Neural cell (in vitro differentiated cells): ENCODE results near the gene CELA2B. TPM values are rescaled to one million over a fixed set of nuclear protein-coding genes. Genes with fewer than 3 reads are reported as not detected.

ENCODE experiments used
- H2AFZ ChIP-seq: fragments of 200-600, 300-800 bp; sonication (generic), shearing (Covaris generic); 2 replicates; pipeline ENCODE4 v1.6.0; 2014; ENCODE audit warnings: low read depth, mild to moderate bottlenecking, antibody characterized with exemption, low read length, moderate library complexity
- H3F3A ChIP-seq: fragments of 200-600 bp; shearing (Covaris generic); 2 replicates; pipeline ENCODE4 v1.6.1; 2016; ENCODE audit warnings: mild to moderate bottlenecking, moderate library complexity, mixed read lengths, antibody characterized with exemption, low read length; ENCODE audit not compliant: insufficient read depth, poor library complexity, severe bottlenecking
- H3K27ac ChIP-seq: fragments of 200-600, 300-800 bp; sonication (generic), shearing (Covaris generic); 2 replicates; pipeline ENCODE4 v1.5.1; 2014; ENCODE audit warnings: mild to moderate bottlenecking, low read length, moderate library complexity
- H3K27me3 ChIP-seq: fragments of 300-800, 200-600 bp; sonication (generic), shearing (Covaris generic); 2 replicates; pipeline ENCODE4 v1.6.0; 2014; ENCODE audit warnings: mild to moderate bottlenecking, low read depth, low read length, moderate library complexity; ENCODE audit not compliant: insufficient read depth
- H3K36me3 ChIP-seq: fragments of 300-800, 200-600 bp; sonication (generic), shearing (Covaris generic); 2 replicates; pipeline ENCODE4 v1.5.1; 2014; ENCODE audit warnings: mild to moderate bottlenecking, antibody characterized with exemption, low read length, moderate library complexity; ENCODE audit not compliant: insufficient read depth
- H3K4me2 ChIP-seq: fragments of 300-800, 200-600 bp; sonication (generic), shearing (Covaris generic); 2 replicates; pipeline ENCODE4 v1.6.0; 2014; ENCODE audit warnings: mild to moderate bottlenecking, low read length
- H3K4me3 ChIP-seq: fragments of 300-800, 200-600 bp; sonication (generic), shearing (Covaris generic); 2 replicates; pipeline ENCODE4 v1.5.1; 2014; ENCODE audit warnings: mild to moderate bottlenecking, low read length, moderate library complexity
- H3K79me2 ChIP-seq: fragments of 200-600 bp; shearing (Covaris generic); replicated peaks from 2 replicates; pipeline ENCODE4 v1.6.0; 2014; ENCODE audit warnings: mild to moderate bottlenecking, low read length, moderate library complexity; ENCODE audit not compliant: insufficient read depth
- H3K9ac ChIP-seq: fragments of 300-800, 200-600 bp; sonication (generic), shearing (Covaris generic); 2 replicates; pipeline ENCODE4 v1.6.1; 2016; ENCODE audit warnings: mild to moderate bottlenecking, low read length, mixed read lengths
- H3K9me2 ChIP-seq: fragments of 200-600 bp; shearing (Covaris generic); 2 replicates; pipeline ENCODE4 v1.6.1; 2016; ENCODE audit warnings: mild to moderate bottlenecking, low read length, mixed read lengths; ENCODE audit not compliant: insufficient read depth
- H3K9me3 ChIP-seq: fragments of 200-600, 300-800 bp; sonication (generic), shearing (Covaris generic); 2 replicates; pipeline ENCODE4 v1.6.1; 2016; ENCODE audit warnings: mild to moderate bottlenecking, mixed run types, low read length, moderate library complexity, mixed read lengths
- H4K20me1 ChIP-seq: fragments of 200-600 bp; shearing (Covaris generic); 2 replicates; pipeline ENCODE4 v1.6.1; 2016; ENCODE audit warnings: mild to moderate bottlenecking, mixed run types; ENCODE audit not compliant: insufficient read depth
- CTCF ChIP-seq: fragments of 450-650 bp; IDR thresholded peaks from 2 replicates; pipeline ENCODE4 v1.5.1; 2014; ENCODE audit warnings: antibody characterized with exemption, mild to moderate bottlenecking, moderate library complexity; ENCODE audit not compliant: poor library complexity, severe bottlenecking
- EZH2 ChIP-seq: fragments of 200-600, 300-800 bp; shearing (Covaris generic), sonication (generic); IDR thresholded peaks from 2 replicates; pipeline ENCODE4 v1.6.1; 2014; ENCODE audit warnings: antibody characterized with exemption, low read length, borderline replicate concordance, mild to moderate bottlenecking; ENCODE audit not compliant: insufficient read depth, poor library complexity, severe bottlenecking
- MXI1 ChIP-seq: fragments of 450-650 bp; conservative IDR thresholded peaks from 2 replicates; pipeline ENCODE4 v1.6.1; 2014; ENCODE audit warnings: antibody characterized with exemption, mild to moderate bottlenecking; ENCODE audit not compliant: poor library complexity, severe bottlenecking
- POLR2AphosphoS5 ChIP-seq: IDR thresholded peaks from 2 replicates; pipeline ENCODE4 v1.6.1; 2012
- RAD21 ChIP-seq: fragments of 450-650 bp; conservative IDR thresholded peaks from 2 replicates; pipeline ENCODE4 v1.6.1; 2014; ENCODE audit warnings: antibody characterized with exemption, mild to moderate bottlenecking, moderate library complexity
- REST ChIP-seq: IDR thresholded peaks from 2 replicates; pipeline ENCODE4 v1.6.1; 2012; ENCODE audit warnings: borderline replicate concordance
- SMC3 ChIP-seq: fragments of 450-650 bp; conservative IDR thresholded peaks from 2 replicates; pipeline ENCODE4 v1.6.1; 2014; ENCODE audit warnings: antibody characterized with exemption, mild to moderate bottlenecking, moderate library complexity; ENCODE audit not compliant: poor library complexity
- TAF1 ChIP-seq: IDR thresholded peaks from 2 replicates; pipeline ENCODE4 v1.6.1; 2012; ENCODE audit warnings: low read depth
- polyA plus RNA-seq: library from polyadenylated mRNA; depleted of rRNA; stranded (reverse); fragments of >200 nt; gene quantifications from 2 replicates; pipeline ENCODE4 v1.2.3, GENCODE V29; 2014

Gene CELA2B
- polyA plus RNA-seq, 1 donor from 2014 or later, result not detected

DNA sequence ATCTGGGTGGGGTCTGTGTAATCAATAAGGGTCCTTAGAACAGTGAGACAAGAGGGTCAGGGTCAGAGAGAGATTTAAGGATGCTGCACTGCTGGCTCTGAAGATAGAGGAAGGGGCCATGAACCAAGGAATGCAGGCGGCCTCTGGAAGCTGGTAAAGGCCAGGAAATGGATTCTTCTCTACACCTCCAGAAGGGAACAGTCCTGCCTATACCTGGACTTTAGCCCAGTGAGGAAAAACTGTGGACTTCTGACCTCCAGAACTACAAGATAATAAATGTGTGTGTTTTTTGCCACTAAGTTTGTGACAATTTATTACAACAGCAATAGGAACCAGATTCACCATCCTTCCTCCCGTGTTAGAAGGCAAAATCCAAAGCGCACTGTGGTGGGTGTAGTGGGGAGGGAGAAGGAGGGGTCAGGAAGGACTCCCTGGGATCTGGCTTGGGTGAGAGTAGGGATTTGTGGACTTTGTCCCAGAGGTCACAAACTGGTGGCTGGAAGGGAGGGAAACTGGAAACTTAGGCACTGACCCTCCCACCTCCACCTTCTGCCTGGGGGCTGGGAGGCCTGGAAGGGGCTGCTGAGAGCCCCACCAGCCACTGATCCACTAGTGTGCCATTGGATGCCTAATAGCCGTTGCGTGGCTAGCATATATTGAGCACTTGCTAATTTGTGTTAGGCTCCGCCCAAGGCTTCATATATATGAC lies 24.7 kb upstream of the CELA2B start:
- TF ChIP-seq MXI1, result no peak
- TF ChIP-seq POLR2AphosphoS5, result no peak
- no peak for TF ChIP-seq TAF1
- TF ChIP-seq EZH2, result no peak
- TF ChIP-seq CTCF, result no peak
- TF ChIP-seq REST, result no peak
- no peaks in the 10 kb centered on the region for H3F3A ChIP-seq
- no peaks in the 10 kb centered on the region for H3K36me3 ChIP-seq
- H3K27me3 ChIP-seq, result no peaks in the 10 kb centered on the region
- no peak overlapping the region for H3K4me2 ChIP-seq
- H3K9ac ChIP-seq, result no peak overlapping the region
- no peak overlapping the region for H3K4me3 ChIP-seq
- H4K20me1 ChIP-seq, result no peaks in the 10 kb centered on the region
- H3K79me2 ChIP-seq, result no peaks in the 10 kb centered on the region
- H3K27ac ChIP-seq, result no peak overlapping the region
- H3K9me3 ChIP-seq, result no peaks in the 10 kb centered on the region
- no peak overlapping the region for H2AFZ ChIP-seq
- H3K9me2 ChIP-seq, result no peaks in the 10 kb centered on the region

DNA sequence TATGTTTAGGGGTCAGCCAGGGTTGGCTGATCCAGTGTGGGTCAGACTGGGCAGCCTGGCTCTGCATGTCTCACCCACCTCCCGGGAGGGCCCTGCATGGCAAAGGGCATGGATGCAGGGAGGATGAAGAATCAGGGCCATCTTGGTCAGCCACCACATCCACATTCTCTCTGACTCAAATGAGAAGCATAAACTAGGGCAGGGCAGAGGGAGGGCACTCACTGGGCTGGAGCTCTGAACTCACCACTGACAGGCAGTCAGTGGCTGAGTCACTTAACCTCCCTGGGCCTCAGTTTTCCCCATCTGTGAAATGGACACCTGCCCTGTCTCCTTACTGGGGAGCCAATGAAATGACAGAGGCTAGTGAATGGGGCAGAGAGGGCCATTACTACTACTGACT lies 23.7 kb upstream of the CELA2B start:
- no peaks in the 10 kb centered on the region for H4K20me1 ChIP-seq
- no peak for TF ChIP-seq MXI1
- TF ChIP-seq SMC3, result no peak
- TF ChIP-seq REST, result no peak
- no peak for TF ChIP-seq POLR2AphosphoS5
- TF ChIP-seq RAD21, result no peak
- no peaks in the 10 kb centered on the region for H3K36me3 ChIP-seq
- H3K79me2 ChIP-seq, result no peaks in the 10 kb centered on the region
- H2AFZ ChIP-seq, result no peak overlapping the region
- no peak overlapping the region for H3K9ac ChIP-seq
- H3K4me3 ChIP-seq, result no peak overlapping the region
- no peaks in the 10 kb centered on the region for H3F3A ChIP-seq
- no peak overlapping the region for H3K4me2 ChIP-seq
- H3K27ac ChIP-seq, result no peak overlapping the region
- H3K9me2 ChIP-seq, result no peaks in the 10 kb centered on the region
- no peaks in the 10 kb centered on the region for H3K9me3 ChIP-seq
- H3K27me3 ChIP-seq, result no peaks in the 10 kb centered on the region
